SU-DHL-6 (cell line): Measurements from ENCODE around the gene RFFL.

ENCODE experiments used
- CTCF ChIP-seq: fragments of 200-600 bp; sonication (generic); IDR thresholded peaks from one replicate; pipeline ENCODE4 v1.5.1; 2017; ENCODE audit warnings: antibody characterized with exemption, mild to moderate bottlenecking, low read length, moderate library complexity; ENCODE audit not compliant: insufficient read depth, poor library complexity, severe bottlenecking
- EZH2phosphoT487 ChIP-seq: fragments of 200-600 bp; sonication (generic), shearing (Covaris generic); conservative IDR thresholded peaks from 2 replicates; pipeline ENCODE4 v1.6.1; 2018; ENCODE audit warnings: mild to moderate bottlenecking, antibody characterized with exemption, low read length, moderate library complexity, mixed read lengths

GRCh38 chr17:35099908-35100307, 36.4 kb upstream of the RFFL start:
- TF ChIP-seq CTCF (no peak), EZH2phosphoT487 (no peak)
